ENCODE measurements around the gene ADAMTS17.

GRCh38 chr15:99962006-99962561 lies 379.7 kb downstream of the ADAMTS17 start:
- TF ChIP-seq CTCF (IDR thresholded peaks at IDR 0.05; ENCODE audit: poor library complexity) (no peak), EZH2phosphoT487 (IDR thresholded peaks at IDR 0.05; ENCODE audit: low read depth, severe bottlenecking, unreplicated experiment) (no peak)

Data from hepatocyte (in vitro differentiated cells).